K562 (cell line): ENCODE data around the gene SMIM7. TPM values are rescaled to one million over a fixed set of nuclear protein-coding genes. Genes with fewer than 3 reads are reported as not detected.

Experiments used
- ATAC-seq: fragments of 200-7000 bp; cut with Tn5 transposase; 3 replicates; pipeline ENCODE4 v1.9.1; 2020; ENCODE audit warnings: moderate library complexity
- BruUV-seq: library from RNA; stranded (reverse); fragments of 400-500 nt; replicated peaks from 2 replicates; lab custom pipeline; 2021; lab: Mats Ljungman, UMichigan
- CTCF ChIA-PET: fragments of 300-600 bp; formaldehyde crosslinking; extraction: SDS; loops from one replicate; lab custom pipeline; 2021; ENCODE audit warnings: low intra/inter-chr PET ratio; lab: Yijun Ruan, JAX
- POLR2A ChIA-PET: fragments of 300-600, 350-650 bp; sonication (Branson Sonifier 250); formaldehyde crosslinking; extraction: SDS; loops from one replicate; lab custom pipeline; 2021; ENCODE audit warnings: antibody characterized with exemption, inconsistent platforms; lab: Yijun Ruan, JAX
- DNase-seq, 4 experiments: peaks; one replicate each; pipeline versions ENCODE4 v3.0.0 to v3.0.0-alpha.2; 2011 to 2018; ENCODE audit warnings: low spot score in 3 of 4, mixed read lengths in 3 of 4; ENCODE audit errors: extremely low read depth in 1 of 4
- FAIRE-seq: peaks from 2 replicates; lab custom pipeline; 2011; peaks lifted over from hg19 to GRCh38; lab: Jason Lieb, UNC
- H2AFZ ChIP-seq: 2 replicates; pipeline ENCODE4 v1.6.0; 2011; ENCODE audit warnings: low read depth, low read length, control low read depth, inconsistent platforms
- H3K27ac ChIP-seq: fragments of 200-600 bp; 3 replicates; pipeline ENCODE4 v1.8.0; 2011; ENCODE audit warnings: low read depth, mild to moderate bottlenecking, control low read depth, inconsistent platforms, low read length, moderate library complexity, mixed read lengths; ENCODE audit errors: extremely low read depth
- H3K27me3 ChIP-seq, 2 experiments: fragments of 300-600 bp in 1 of 2; 2 replicates in 1 of 2; 3 replicates in 1 of 2; pipeline versions ENCODE4 v1.6.0 to v1.8.0; 2011; ENCODE audit warnings: inconsistent platforms in 2 of 2, low read length in 2 of 2, mild to moderate bottlenecking in 1 of 2, mixed read lengths in 1 of 2, moderate library complexity in 1 of 2; ENCODE audit not compliant: control insufficient read depth in 2 of 2, insufficient read depth in 2 of 2
- H3K36me3 ChIP-seq: fragments of 300-600 bp; 3 replicates; pipeline ENCODE4 v1.8.0; 2011; ENCODE audit warnings: mild to moderate bottlenecking, low read length, inconsistent platforms; ENCODE audit not compliant: control insufficient read depth, insufficient read depth
- H3K4me1 ChIP-seq, 2 experiments: fragments of 200-600 bp in 1 of 2; replicated peaks in 1 of 2; 2 replicates in 1 of 2; 3 replicates in 1 of 2; pipeline versions ENCODE4 v1.5.1 to v1.8.0; 2011; ENCODE audit warnings: inconsistent platforms in 2 of 2, low read length in 2 of 2, mild to moderate bottlenecking in 1 of 2, mixed read lengths in 1 of 2, moderate library complexity in 1 of 2; ENCODE audit not compliant: control insufficient read depth in 2 of 2, insufficient read depth in 2 of 2
- H3K4me2 ChIP-seq: 2 replicates; pipeline ENCODE4 v1.6.1; 2011; ENCODE audit warnings: low read length, control low read depth, inconsistent platforms, mixed read lengths; ENCODE audit not compliant: insufficient read depth
- H3K4me3 ChIP-seq: fragments of 200-600 bp; sonication (generic), shearing (Covaris generic); 2 replicates; pipeline ENCODE4 v1.5.1; 2016; ENCODE audit warnings: control low read depth, inconsistent platforms
- H3K79me2 ChIP-seq: fragments of 200-600 bp; 3 replicates; pipeline ENCODE4 v1.8.0; 2011; ENCODE audit warnings: low read length, inconsistent platforms; ENCODE audit not compliant: control insufficient read depth, insufficient read depth
- H3K9ac ChIP-seq, 2 experiments: 2 replicates each; pipeline versions ENCODE4 v1.6.0 to v1.6.1; 2011; ENCODE audit warnings: low read depth in 2 of 2, low read length in 2 of 2, control low read depth in 1 of 2, inconsistent platforms in 1 of 2, mild to moderate bottlenecking in 1 of 2, mixed read lengths in 1 of 2; ENCODE audit not compliant: insufficient read depth in 1 of 2
- H3K9me1 ChIP-seq: one replicate; pipeline ENCODE4 v1.6.0; 2011; ENCODE audit warnings: inconsistent platforms, mild to moderate bottlenecking, low read length, moderate library complexity; ENCODE audit not compliant: control insufficient read depth, insufficient read depth
- H3K9me3 ChIP-seq: replicated peaks from 2 replicates; pipeline ENCODE4 v1.5.1; 2011; ENCODE audit warnings: low read depth, low read length, inconsistent platforms; ENCODE audit not compliant: control insufficient read depth, insufficient read depth
- H4K20me1 ChIP-seq: replicated peaks from 2 replicates; pipeline ENCODE4 v1.6.1; 2011; ENCODE audit warnings: low read length, inconsistent platforms, mixed read lengths; ENCODE audit not compliant: control insufficient read depth, insufficient read depth
- FOXP4 ChIP-seq: sonication (generic); formaldehyde crosslinking; IDR thresholded peaks from 2 replicates; pipeline ENCODE4 v1.8.0; 2022; ENCODE audit warnings: mild to moderate bottlenecking, missing genetic modification reagents, borderline replicate concordance
- SRSF1 ChIP-seq: fragments of 200-400 bp; formaldehyde crosslinking; IDR thresholded peaks from 2 replicates; pipeline ENCODE4 v1.6.1; 2017; ENCODE audit warnings: mild to moderate bottlenecking, low read depth, low read length, moderate library complexity
- ZC3H4 ChIP-seq: sonication (generic); formaldehyde crosslinking; IDR thresholded peaks from 2 replicates; pipeline ENCODE4 v1.9.0; 2021; ENCODE audit warnings: missing genetic modification reagents, borderline replicate concordance
- WGBS: fragments of 100-300 bp; shearing (Covaris generic); methylation state at CpG from one replicate; pipeline ENCODE4 v1.1.6; 2016; ENCODE audit warnings: low coverage, mixed read lengths; ENCODE audit not compliant: insufficient coverage; ENCODE audit errors: missing lambda C conversion rate; 5-methylcytosine and 5-hydroxymethylcytosine counted together
- in situ Hi-C: fragments of 300-500 bp; cut with MboI; formaldehyde crosslinking; loops from 4 replicates; pipeline ENCODE4 v1.15.0; 2018; ENCODE audit warnings: inconsistent platforms, mixed read lengths
- intact Hi-C: fragments of 100-400 bp; cut with micrococcal nuclease; formaldehyde crosslinking; loops from 2 replicates; pipeline ENCODE4 v1.14.2; 2022
- polyA plus RNA-seq, 8 experiments: library from polyadenylated mRNA; depleted of rRNA in 4 of 8; stranded (reverse) in 5 of 8; unstranded in 3 of 8; fragments of >200 nt; fragmentation: Nextera tagmentation in 2 of 8; fragmentation: Illumina TruSeq in 1 of 8; extraction: Ambion mirVana in 2 of 8; extraction: Trizol in 1 of 8; gene quantifications; 2 replicates each; pipeline versions ENCODE4 v1.2.1 to v1.2.3, GENCODE V29; 2011 to 2014; ENCODE audit warnings: inconsistent platforms in 1 of 8, missing spikeins in 1 of 8
- total RNA-seq, 7 experiments: library from RNA; depleted of rRNA in 6 of 7; stranded (reverse); fragments of >200 nt in 6 of 7; fragmentation: Illumina TruSeq in 2 of 7; extraction: Trizol in 2 of 7; gene quantifications; 2 replicates each; pipeline versions ENCODE4 v1.2.1 to v1.2.3, GENCODE V29; 2011 to 2021; ENCODE audit warnings: low replicate concordance in 1 of 7
- TF ChIP-seq, protein P1 (sequence below): sonication (generic); formaldehyde crosslinking; IDR thresholded peaks from 2 replicates; pipeline ENCODE4 v1.8.0; 2022; ENCODE audit warnings: mild to moderate bottlenecking, low read depth, missing genetic modification reagents
- TF ChIP-seq, protein P2 (sequence below): sonication (generic); formaldehyde crosslinking; IDR thresholded peaks from 2 replicates; pipeline ENCODE4 v1.8.0; 2023; ENCODE audit warnings: mild to moderate bottlenecking, missing genetic modification reagents
- TF ChIP-seq, protein P3 (sequence below): sonication (generic); formaldehyde crosslinking; IDR thresholded peaks from 2 replicates; pipeline ENCODE4 v1.8.0; 2023; ENCODE audit warnings: missing genetic modification reagents, mild to moderate bottlenecking, borderline replicate concordance

Gene SMIM7
- total and polyA plus RNA-seq, 9 of the 15 experiments (the other 6 are each of a cell fraction or from before 2014, with no cell fraction given), result 55.3 to 265 (median 107) TPM

DNA sequence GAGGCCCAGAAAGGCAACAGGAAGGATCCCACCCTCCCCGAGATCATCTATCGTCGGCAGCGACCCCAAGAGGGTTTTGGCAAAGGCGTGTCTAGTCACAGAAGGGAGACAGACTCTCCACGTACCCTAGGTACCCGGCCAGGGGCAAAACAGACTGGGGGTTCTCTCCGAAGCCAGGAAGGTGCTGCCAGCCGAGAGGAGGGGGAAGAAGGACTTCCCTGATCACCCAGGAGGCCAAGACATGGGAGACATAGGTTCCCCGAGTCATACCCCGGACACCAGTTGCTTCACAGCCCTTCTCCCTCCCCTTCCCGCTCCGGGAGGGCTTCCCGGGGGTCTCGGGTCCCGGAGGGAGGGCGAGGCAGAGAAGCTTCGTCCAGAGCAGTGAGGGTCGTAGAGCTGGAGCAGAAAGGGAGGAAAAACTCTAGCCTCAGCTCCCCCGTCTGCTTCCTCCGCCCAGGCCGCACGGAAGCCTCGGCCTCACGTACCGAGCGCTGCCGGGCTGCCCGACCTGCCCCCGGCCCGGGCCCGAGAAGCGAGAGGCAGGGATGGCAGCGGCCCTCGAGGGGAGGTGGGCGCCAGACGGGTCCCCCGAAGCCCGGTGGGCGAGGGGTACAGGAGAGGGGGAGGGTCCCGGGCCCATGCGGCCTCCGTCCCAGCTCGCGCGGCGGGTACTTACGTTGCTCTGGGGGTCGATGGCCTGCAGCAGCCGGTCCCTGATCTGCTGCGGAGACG lies 32.6 kb downstream of the SMIM7 start:
- DNase-seq (peak in 1 of 4 experiments; percentile 25), FAIRE-seq (no peak)
- intact Hi-C loops, result loop anchor here (10.0 kb wide), 1 partner anchor 83 kb away; the partner anchor contains the start of gene CHERP
- TF ChIP-seq, protein P1, sequence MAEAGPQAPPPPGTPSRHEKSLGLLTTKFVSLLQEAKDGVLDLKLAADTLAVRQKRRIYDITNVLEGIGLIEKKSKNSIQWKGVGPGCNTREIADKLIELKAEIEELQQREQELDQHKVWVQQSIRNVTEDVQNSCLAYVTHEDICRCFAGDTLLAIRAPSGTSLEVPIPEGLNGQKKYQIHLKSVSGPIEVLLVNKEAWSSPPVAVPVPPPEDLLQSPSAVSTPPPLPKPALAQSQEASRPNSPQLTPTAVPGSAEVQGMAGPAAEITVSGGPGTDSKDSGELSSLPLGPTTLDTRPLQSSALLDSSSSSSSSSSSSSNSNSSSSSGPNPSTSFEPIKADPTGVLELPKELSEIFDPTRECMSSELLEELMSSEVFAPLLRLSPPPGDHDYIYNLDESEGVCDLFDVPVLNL (CRISPR knock-in tag), result peak; percentile 28; the same call in 1 of the 2 replicates
- TF ChIP-seq, protein P2, sequence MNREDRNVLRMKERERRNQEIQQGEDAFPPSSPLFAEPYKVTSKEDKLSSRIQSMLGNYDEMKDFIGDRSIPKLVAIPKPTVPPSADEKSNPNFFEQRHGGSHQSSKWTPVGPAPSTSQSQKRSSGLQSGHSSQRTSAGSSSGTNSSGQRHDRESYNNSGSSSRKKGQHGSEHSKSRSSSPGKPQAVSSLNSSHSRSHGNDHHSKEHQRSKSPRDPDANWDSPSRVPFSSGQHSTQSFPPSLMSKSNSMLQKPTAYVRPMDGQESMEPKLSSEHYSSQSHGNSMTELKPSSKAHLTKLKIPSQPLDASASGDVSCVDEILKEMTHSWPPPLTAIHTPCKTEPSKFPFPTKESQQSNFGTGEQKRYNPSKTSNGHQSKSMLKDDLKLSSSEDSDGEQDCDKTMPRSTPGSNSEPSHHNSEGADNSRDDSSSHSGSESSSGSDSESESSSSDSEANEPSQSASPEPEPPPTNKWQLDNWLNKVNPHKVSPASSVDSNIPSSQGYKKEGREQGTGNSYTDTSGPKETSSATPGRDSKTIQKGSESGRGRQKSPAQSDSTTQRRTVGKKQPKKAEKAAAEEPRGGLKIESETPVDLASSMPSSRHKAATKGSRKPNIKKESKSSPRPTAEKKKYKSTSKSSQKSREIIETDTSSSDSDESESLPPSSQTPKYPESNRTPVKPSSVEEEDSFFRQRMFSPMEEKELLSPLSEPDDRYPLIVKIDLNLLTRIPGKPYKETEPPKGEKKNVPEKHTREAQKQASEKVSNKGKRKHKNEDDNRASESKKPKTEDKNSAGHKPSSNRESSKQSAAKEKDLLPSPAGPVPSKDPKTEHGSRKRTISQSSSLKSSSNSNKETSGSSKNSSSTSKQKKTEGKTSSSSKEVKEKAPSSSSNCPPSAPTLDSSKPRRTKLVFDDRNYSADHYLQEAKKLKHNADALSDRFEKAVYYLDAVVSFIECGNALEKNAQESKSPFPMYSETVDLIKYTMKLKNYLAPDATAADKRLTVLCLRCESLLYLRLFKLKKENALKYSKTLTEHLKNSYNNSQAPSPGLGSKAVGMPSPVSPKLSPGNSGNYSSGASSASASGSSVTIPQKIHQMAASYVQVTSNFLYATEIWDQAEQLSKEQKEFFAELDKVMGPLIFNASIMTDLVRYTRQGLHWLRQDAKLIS (CRISPR knock-in tag), result peak; percentile 85; the same call in 1 of the 2 replicates
- TF ChIP-seq, protein P3, sequence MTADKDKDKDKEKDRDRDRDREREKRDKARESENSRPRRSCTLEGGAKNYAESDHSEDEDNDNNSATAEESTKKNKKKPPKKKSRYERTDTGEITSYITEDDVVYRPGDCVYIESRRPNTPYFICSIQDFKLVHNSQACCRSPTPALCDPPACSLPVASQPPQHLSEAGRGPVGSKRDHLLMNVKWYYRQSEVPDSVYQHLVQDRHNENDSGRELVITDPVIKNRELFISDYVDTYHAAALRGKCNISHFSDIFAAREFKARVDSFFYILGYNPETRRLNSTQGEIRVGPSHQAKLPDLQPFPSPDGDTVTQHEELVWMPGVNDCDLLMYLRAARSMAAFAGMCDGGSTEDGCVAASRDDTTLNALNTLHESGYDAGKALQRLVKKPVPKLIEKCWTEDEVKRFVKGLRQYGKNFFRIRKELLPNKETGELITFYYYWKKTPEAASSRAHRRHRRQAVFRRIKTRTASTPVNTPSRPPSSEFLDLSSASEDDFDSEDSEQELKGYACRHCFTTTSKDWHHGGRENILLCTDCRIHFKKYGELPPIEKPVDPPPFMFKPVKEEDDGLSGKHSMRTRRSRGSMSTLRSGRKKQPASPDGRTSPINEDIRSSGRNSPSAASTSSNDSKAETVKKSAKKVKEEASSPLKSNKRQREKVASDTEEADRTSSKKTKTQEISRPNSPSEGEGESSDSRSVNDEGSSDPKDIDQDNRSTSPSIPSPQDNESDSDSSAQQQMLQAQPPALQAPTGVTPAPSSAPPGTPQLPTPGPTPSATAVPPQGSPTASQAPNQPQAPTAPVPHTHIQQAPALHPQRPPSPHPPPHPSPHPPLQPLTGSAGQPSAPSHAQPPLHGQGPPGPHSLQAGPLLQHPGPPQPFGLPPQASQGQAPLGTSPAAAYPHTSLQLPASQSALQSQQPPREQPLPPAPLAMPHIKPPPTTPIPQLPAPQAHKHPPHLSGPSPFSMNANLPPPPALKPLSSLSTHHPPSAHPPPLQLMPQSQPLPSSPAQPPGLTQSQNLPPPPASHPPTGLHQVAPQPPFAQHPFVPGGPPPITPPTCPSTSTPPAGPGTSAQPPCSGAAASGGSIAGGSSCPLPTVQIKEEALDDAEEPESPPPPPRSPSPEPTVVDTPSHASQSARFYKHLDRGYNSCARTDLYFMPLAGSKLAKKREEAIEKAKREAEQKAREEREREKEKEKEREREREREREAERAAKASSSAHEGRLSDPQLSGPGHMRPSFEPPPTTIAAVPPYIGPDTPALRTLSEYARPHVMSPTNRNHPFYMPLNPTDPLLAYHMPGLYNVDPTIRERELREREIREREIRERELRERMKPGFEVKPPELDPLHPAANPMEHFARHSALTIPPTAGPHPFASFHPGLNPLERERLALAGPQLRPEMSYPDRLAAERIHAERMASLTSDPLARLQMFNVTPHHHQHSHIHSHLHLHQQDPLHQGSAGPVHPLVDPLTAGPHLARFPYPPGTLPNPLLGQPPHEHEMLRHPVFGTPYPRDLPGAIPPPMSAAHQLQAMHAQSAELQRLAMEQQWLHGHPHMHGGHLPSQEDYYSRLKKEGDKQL (CRISPR knock-in tag), result peak; percentile 41; the same call in 1 of the 2 replicates
- TF ChIP-seq ZC3H4 (no peak), FOXP4 (CRISPR knock-in tag) (peak; percentile 69; the same call in 1 of the 2 replicates), SRSF1 (no peak)

More for the DNA sequence above, 32.6 kb downstream of the SMIM7 start:
- Histone ChIP-seq H3K4me2 (peak overlapping the region; percentile 82), H3K36me3 (peaks cover 61% of the 10 kb centered on the region), H4K20me1 (peaks cover 45% of the 10 kb centered on the region), H2AFZ (no peak overlapping the region), H3K9me3 (no peaks in the 10 kb centered on the region), H3K9ac (peak overlapping the region; percentile 93 to 98), H3K79me2 (peaks cover 68% of the 10 kb centered on the region), H3K4me1 (peaks cover 13 to 28% of the 10 kb centered on the region in 2 experiments; a peak in 4 of 5 replicates), H3K27me3 (no peaks in the 10 kb centered on the region), H3K9me1 (no peaks in the 10 kb centered on the region), H3K4me3 (peak overlapping the region; percentile 99), H3K27ac (peak overlapping the region; percentile 78)
- ChIA-PET POLR2A (interaction anchor here (0.5 to 5.0 kb wide), 11 partner anchors 9 to 652 kb away, joined by 3 to 52 read pairs (median 3); no protein-coding TSS in a partner anchor), CTCF (no interaction called here)
- under 1% methylated on average over 38 of the region's 52 CpGs for WGBS
- no TSS peak for BruUV-seq
- in situ Hi-C loops, result no loop called here
- no peak for ATAC-seq
